ENCODE results near the gene ZNF280A.

ZNF280A gene

GRCh38 chr22:22546490-22546889 lies 26.4 kb upstream of the ZNF280A start:
- H3K4me3 ChIP-seq (ENCODE audit: control insufficient read depth, low read depth, low read length) = no peak overlapping the region
- DNase-seq (ENCODE audit: low read depth) = no peak
- TF ChIP-seq, protein P1, sequence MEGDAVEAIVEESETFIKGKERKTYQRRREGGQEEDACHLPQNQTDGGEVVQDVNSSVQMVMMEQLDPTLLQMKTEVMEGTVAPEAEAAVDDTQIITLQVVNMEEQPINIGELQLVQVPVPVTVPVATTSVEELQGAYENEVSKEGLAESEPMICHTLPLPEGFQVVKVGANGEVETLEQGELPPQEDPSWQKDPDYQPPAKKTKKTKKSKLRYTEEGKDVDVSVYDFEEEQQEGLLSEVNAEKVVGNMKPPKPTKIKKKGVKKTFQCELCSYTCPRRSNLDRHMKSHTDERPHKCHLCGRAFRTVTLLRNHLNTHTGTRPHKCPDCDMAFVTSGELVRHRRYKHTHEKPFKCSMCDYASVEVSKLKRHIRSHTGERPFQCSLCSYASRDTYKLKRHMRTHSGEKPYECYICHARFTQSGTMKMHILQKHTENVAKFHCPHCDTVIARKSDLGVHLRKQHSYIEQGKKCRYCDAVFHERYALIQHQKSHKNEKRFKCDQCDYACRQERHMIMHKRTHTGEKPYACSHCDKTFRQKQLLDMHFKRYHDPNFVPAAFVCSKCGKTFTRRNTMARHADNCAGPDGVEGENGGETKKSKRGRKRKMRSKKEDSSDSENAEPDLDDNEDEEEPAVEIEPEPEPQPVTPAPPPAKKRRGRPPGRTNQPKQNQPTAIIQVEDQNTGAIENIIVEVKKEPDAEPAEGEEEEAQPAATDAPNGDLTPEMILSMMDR (conservative IDR thresholded peaks at IDR 0.05; ENCODE audit: control insufficient read depth, insufficient read depth, low read depth, low read length) = no peak

GRCh38 chr22:22545084-22545483 lies 25.0 kb upstream of the ZNF280A start:
- DNase-seq (ENCODE audit: low read depth) = no peak
- TF ChIP-seq, protein P1 (conservative IDR thresholded peaks at IDR 0.05; ENCODE audit: control insufficient read depth, insufficient read depth, low read depth, low read length) = no peak

GRCh38 chr22:22538226-22538989 lies 18.3 kb upstream of the ZNF280A start:
- TF ChIP-seq, protein P1 (conservative IDR thresholded peaks at IDR 0.05; ENCODE audit: control insufficient read depth, insufficient read depth, low read depth, low read length) = no peak
- no peak for DNase-seq (ENCODE audit: low read depth)
- H3K4me3 ChIP-seq (ENCODE audit: control insufficient read depth, low read depth, low read length) = no peak overlapping the region

More at GRCh38 chr22:22545084-22545483, 25.0 kb upstream of the ZNF280A start:
- H3K4me3 ChIP-seq (ENCODE audit: control insufficient read depth, low read depth, low read length) = no peak overlapping the region

DNA sequence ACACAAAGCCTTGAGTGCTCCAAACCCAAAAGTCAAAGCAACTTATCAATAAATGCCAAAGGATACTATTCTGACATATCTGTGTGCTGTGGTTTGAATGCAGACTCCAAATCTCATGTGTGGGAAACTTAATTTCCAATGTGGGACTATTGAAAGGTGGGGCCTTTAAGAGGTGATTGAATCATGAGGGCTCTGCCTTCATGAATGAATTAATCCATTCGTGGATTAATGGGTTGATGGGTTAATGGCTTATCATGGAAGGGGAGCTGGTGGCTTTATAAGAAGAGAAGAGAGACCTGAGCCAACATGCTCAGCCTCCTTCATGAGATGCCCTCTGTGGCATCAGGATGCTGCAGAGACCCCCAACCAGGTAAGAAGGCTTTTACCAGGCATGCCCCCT lies 16.8 kb upstream of the ZNF280A start:
- TF ChIP-seq, protein P1 (conservative IDR thresholded peaks at IDR 0.05; ENCODE audit: control insufficient read depth, insufficient read depth, low read depth, low read length) = no peak
- no peak for DNase-seq (ENCODE audit: low read depth)
- H3K4me3 ChIP-seq (ENCODE audit: control insufficient read depth, low read depth, low read length) = no peak overlapping the region

DNA sequence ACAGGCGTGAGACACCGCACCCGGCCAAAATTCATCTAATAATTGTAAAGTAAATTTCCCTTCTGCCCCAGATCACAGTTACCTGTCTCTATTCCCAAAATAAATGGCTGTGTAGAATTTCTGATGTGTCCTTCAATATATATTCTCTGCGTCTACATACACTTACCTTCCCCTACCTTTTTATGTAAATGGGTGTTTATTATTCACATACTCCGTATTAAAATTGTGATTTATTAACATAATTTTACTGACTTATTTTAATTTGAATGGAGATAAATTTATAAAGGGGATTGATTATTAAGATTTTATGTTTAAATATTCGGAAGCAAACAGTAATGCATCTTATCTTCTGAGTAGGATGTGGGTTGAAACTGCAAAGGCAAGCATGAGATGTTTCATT lies 16.4 kb upstream of the ZNF280A start:
- DNase-seq (ENCODE audit: low read depth) = no peak
- TF ChIP-seq, protein P1 (conservative IDR thresholded peaks at IDR 0.05; ENCODE audit: control insufficient read depth, insufficient read depth, low read depth, low read length) = no peak

GRCh38 chr22:22535662-22536061 lies 15.6 kb upstream of the ZNF280A start:
- TF ChIP-seq, protein P1 (conservative IDR thresholded peaks at IDR 0.05; ENCODE audit: control insufficient read depth, insufficient read depth, low read depth, low read length) = no peak
- no peak overlapping the region for H3K4me3 ChIP-seq (ENCODE audit: control insufficient read depth, low read depth, low read length)
- DNase-seq (ENCODE audit: low read depth) = no peak

More for the DNA sequence above, 16.4 kb upstream of the ZNF280A start:
- no peak overlapping the region for H3K4me3 ChIP-seq (ENCODE audit: control insufficient read depth, low read depth, low read length)
